B cell (primary cell): ENCODE measurements around the gene FAAH. TPM values are rescaled to one million over a fixed set of nuclear protein-coding genes. Genes with fewer than 3 reads are reported as not detected.

ENCODE experiments used
- ATAC-seq: fragments of 200-7000 bp; cut with Tn5 transposase; one replicate; pipeline ENCODE4 v1.10.0; 2021; ENCODE audit warnings: low read depth, mild to moderate bottlenecking, moderate number of reproducible peaks, moderate library complexity
- CTCF ChIA-PET: fragments of 350-600 bp; sonication (Branson Sonifier 250); formaldehyde crosslinking; loops from one replicate; lab custom pipeline; 2021; ENCODE audit warnings: antibody characterized with exemption, inconsistent platforms; lab: Charles Lee
- POLR2A ChIA-PET: fragments of 350-600 bp; sonication (Branson Sonifier 250); formaldehyde crosslinking; loops from one replicate; lab custom pipeline; 2021; ENCODE audit warnings: antibody characterized with exemption; lab: Charles Lee
- DNase-seq: peaks from one replicate; pipeline ENCODE4 v3.0.0; 2013
- H2AFZ ChIP-seq: 2 replicates; pipeline ENCODE4 v1.6.1; 2012; ENCODE audit warnings: mild to moderate bottlenecking, low read depth, low read length; ENCODE audit not compliant: insufficient read depth, poor library complexity, severe bottlenecking
- H3K27ac ChIP-seq, 2 donors: 1 replicate in 1 of 2; 2 replicates in 1 of 2; pipeline ENCODE4 v1.5.1; 2012 to 2013; ENCODE audit warnings: low read length in 2 of 2, mild to moderate bottlenecking in 2 of 2, moderate library complexity in 1 of 2
- H3K27me3 ChIP-seq, 4 experiments: fragments of 200-600 bp in 1 of 4; sonication (generic) in 1 of 4; replicated peaks in 1 of 4; 1 replicate in 2 of 4; 2 replicates in 2 of 4; pipeline versions ENCODE4 v1.6.1 to v1.7.0; 2013 to 2016; ENCODE audit warnings: low read length in 3 of 4, mild to moderate bottlenecking in 2 of 4, mixed read lengths in 1 of 4, moderate library complexity in 1 of 4; ENCODE audit not compliant: insufficient read depth in 4 of 4, control insufficient read depth in 3 of 4; ENCODE audit errors: control extremely low read depth in 1 of 4
- H3K36me3 ChIP-seq, 2 experiments: replicated peaks in 1 of 2; 1 replicate in 1 of 2; 2 replicates in 1 of 2; pipeline versions ENCODE4 v1.6.1 to v1.7.1; 2013; ENCODE audit warnings: low read length in 1 of 2; ENCODE audit not compliant: insufficient read depth in 2 of 2, control insufficient read depth in 1 of 2; ENCODE audit errors: control extremely low read depth in 1 of 2, extremely low read depth in 1 of 2
- H3K4me1 ChIP-seq, 2 donors: fragments of 200-600 bp in 1 of 2; sonication (generic) in 1 of 2; 1 replicate in 1 of 2; 2 replicates in 1 of 2; pipeline versions ENCODE4 v1.5.1 to v1.6.1; 2013 to 2017; ENCODE audit warnings: low read length in 2 of 2; ENCODE audit not compliant: control insufficient read depth in 2 of 2, insufficient read depth in 2 of 2
- H3K4me2 ChIP-seq: replicated peaks from 2 replicates; pipeline ENCODE3; 2012; ENCODE audit warnings: mild to moderate bottlenecking, low read depth, low read length; ENCODE audit not compliant: poor library complexity, severe bottlenecking
- H3K4me3 ChIP-seq, 5 experiments: fragments of 200-600 bp in 1 of 5; sonication (generic) in 1 of 5; 1 replicate in 3 of 5; 2 replicates in 2 of 5; pipeline versions ENCODE4 v1.5.1 to v1.7.0; 2011 to 2016; ENCODE audit warnings: low read length in 4 of 5, mild to moderate bottlenecking in 4 of 5, low read depth in 2 of 5, control low read depth in 1 of 5, moderate library complexity in 1 of 5; ENCODE audit not compliant: insufficient read depth in 1 of 5; ENCODE audit errors: control extremely low read depth in 1 of 5, extremely low read depth in 1 of 5
- H3K79me2 ChIP-seq: fragments of 200-600 bp; sonication (generic); one replicate; pipeline ENCODE4 v1.6.0; 2016; ENCODE audit warnings: low read length; ENCODE audit not compliant: control insufficient read depth, insufficient read depth
- H3K9ac ChIP-seq: fragments of 200-600 bp; sonication (generic); 2 replicates; pipeline ENCODE4 v1.6.1; 2017; ENCODE audit warnings: mild to moderate bottlenecking, low read length, moderate library complexity
- H3K9me3 ChIP-seq, 3 donors: one replicate each; pipeline versions ENCODE4 v1.6.1 to v1.7.1; 2013; ENCODE audit warnings: low read length in 2 of 3; ENCODE audit not compliant: control insufficient read depth in 2 of 3, insufficient read depth in 1 of 3; ENCODE audit errors: control extremely low read depth in 1 of 3
- H4K20me1 ChIP-seq: 2 replicates; pipeline ENCODE4 v1.6.0; 2012; ENCODE audit warnings: mild to moderate bottlenecking, low read length; ENCODE audit not compliant: insufficient read depth, control insufficient read depth, poor library complexity, severe bottlenecking
- H3K27ac Mint-ChIP-seq: one replicate; pipeline ENCODE4 v1.8.0; 2021; ENCODE audit warnings: mixed read lengths
- H3K27me3 Mint-ChIP-seq: one replicate; pipeline ENCODE4 v1.8.0; 2021; ENCODE audit warnings: mixed read lengths
- H3K4me1 Mint-ChIP-seq: one replicate; pipeline ENCODE4 v1.8.0; 2021; ENCODE audit warnings: mixed read lengths
- H3K4me3 Mint-ChIP-seq: one replicate; pipeline ENCODE4 v1.8.0; 2021; ENCODE audit warnings: mixed read lengths
- H3K9me3 Mint-ChIP-seq: one replicate; pipeline ENCODE4 v1.8.0; 2022; ENCODE audit warnings: mixed read lengths; ENCODE audit not compliant: insufficient read depth
- CTCF ChIP-seq: fragments of 200-600 bp; IDR thresholded peaks from one replicate; pipeline ENCODE4 v1.8.0; 2022; ENCODE audit warnings: antibody characterized with exemption, mild to moderate bottlenecking
- EZH2 ChIP-seq: IDR thresholded peaks from 2 replicates; pipeline ENCODE4 v1.6.1; 2012; ENCODE audit warnings: borderline replicate concordance, low read depth, mild to moderate bottlenecking, moderate library complexity, low read length; ENCODE audit not compliant: insufficient read depth, poor library complexity, severe bottlenecking
- WGBS: methylation state at CpG from one replicate; pipeline ENCODE4 v1.1.5; 2013; ENCODE audit warnings: missing lambda C conversion rate; ENCODE audit not compliant: insufficient coverage; 5-methylcytosine and 5-hydroxymethylcytosine counted together
- intact Hi-C: fragments of 100-400 bp; cut with micrococcal nuclease; formaldehyde crosslinking; loops from one replicate; pipeline ENCODE4 v1.10.0; 2022
- polyA plus RNA-seq: library from polyadenylated mRNA; depleted of rRNA; stranded (reverse); fragments of >200 nt; gene quantifications from 2 replicates; pipeline ENCODE4 v1.2.3, GENCODE V29; 2012
- total RNA-seq, 2 donors: library from RNA; stranded (reverse); fragments of 120-200 nt in 1 of 2; gene quantifications; 1 replicate in 1 of 2; 2 replicates in 1 of 2; pipeline versions ENCODE4 v1.2.3 to v1.2.4, GENCODE V29; 2013 to 2022

The FAAH gene
- total and polyA plus RNA-seq, 2 donors (not counting 1 experiment from before 2014, with no cell fraction given): 5.6 to 9.6 TPM

GRCh38 chr1:46400421-46400820 is 6.3 kb downstream of the FAAH start:
- no peak overlapping the region for H3K4me2 ChIP-seq

More at GRCh38 chr1:46400421-46400820, 6.3 kb downstream of the FAAH start:
- Histone ChIP-seq H3K9me3 (no peaks in the 10 kb centered on the region), H3K4me1 (no peaks in the 10 kb centered on the region), H3K4me3 (no peak overlapping the region), H4K20me1 (no peaks in the 10 kb centered on the region), H3K36me3 (no peaks in the 10 kb centered on the region), H2AFZ (no peak overlapping the region), H3K27ac (no peak overlapping the region), H3K27me3 (peaks cover 0 to 4% (median under 1%) of the 10 kb centered on the region in 4 experiments), H3K9ac (no peak overlapping the region), H3K79me2 (no peaks in the 10 kb centered on the region)
- ChIA-PET POLR2A (no interaction called here), CTCF (interaction anchor here (0.6 to 1.2 kb wide), 2 partner anchors 8 to 18 kb away, joined by 4 read pairs; no protein-coding TSS in a partner anchor)
- Mint-ChIP-seq H3K9me3 (no peaks in the 10 kb centered on the region), H3K27me3 (peaks cover 26% of the 10 kb centered on the region), H3K27ac (no peak overlapping the region), H3K4me3 (no peak overlapping the region), H3K4me1 (no peaks in the 10 kb centered on the region)
- TF ChIP-seq EZH2: no peak
- TF ChIP-seq CTCF: no peak
- intact Hi-C loops: no loop called here
- ATAC-seq: no peak
- no peak for DNase-seq
- WGBS: 46% methylated on average over 4 of the region's 4 CpGs
